Ascending aorta (tissue), 2 donors: Measurements from ENCODE around the gene FBXO24. TPM values are rescaled to one million over a fixed set of nuclear protein-coding genes. Genes with fewer than 3 reads are reported as not detected.

Source experiments
- DNase-seq, 2 donors: peaks; one replicate each; pipeline ENCODE4 v3.0.0-alpha.2; 2019; ENCODE audit warnings: low spot score in 2 of 2
- H3K27ac ChIP-seq, 2 donors: fragments of 200-600 bp; sonication (generic); one replicate each; pipeline ENCODE4 v1.5.1; 2016 to 2017; ENCODE audit warnings: mild to moderate bottlenecking in 1 of 2
- H3K27me3 ChIP-seq: fragments of 200-600 bp; sonication (generic); one replicate; pipeline ENCODE4 v1.5.1; 2017
- H3K36me3 ChIP-seq, 2 donors: fragments of 200-600 bp; sonication (generic); one replicate each; pipeline ENCODE4 v1.5.1; 2016
- H3K4me1 ChIP-seq, 2 donors: fragments of 200-600 bp; sonication (generic); one replicate each; pipeline ENCODE4 v1.5.1; 2016 to 2017; ENCODE audit warnings: mild to moderate bottlenecking in 1 of 2
- H3K4me3 ChIP-seq, 2 donors: fragments of 200-600 bp; sonication (generic); one replicate each; pipeline ENCODE4 v1.5.1; 2016 to 2017; ENCODE audit warnings: mild to moderate bottlenecking in 1 of 2
- H3K9me3 ChIP-seq, 2 donors: fragments of 200-600 bp; sonication (generic); one replicate each; pipeline ENCODE4 v1.5.1; 2016
- intact Hi-C: fragments of 100-400 bp; cut with DNase I; formaldehyde crosslinking; loops from one replicate; pipeline ENCODE4 v1.15.1; 2023
- total RNA-seq: library from RNA; depleted of rRNA; stranded (reverse); fragments of >200 nt; gene quantifications from one replicate; pipeline ENCODE4 v1.1.0, GENCODE V29; 2016
- TF ChIP-seq, protein P1 (sequence below), 3 experiments: fragments of 200-600 bp in 2 of 3; fragments of 450-650 bp in 1 of 3; sonication (generic) in 2 of 3; IDR thresholded peaks; one replicate each; pipeline ENCODE4 v1.5.1; 2016 to 2019; ENCODE audit warnings: antibody characterized with exemption in 3 of 3, mild to moderate bottlenecking in 1 of 3, moderate library complexity in 1 of 3

Gene FBXO24
- total RNA-seq, 1 donor from 2014 or later, result not detected

DNA sequence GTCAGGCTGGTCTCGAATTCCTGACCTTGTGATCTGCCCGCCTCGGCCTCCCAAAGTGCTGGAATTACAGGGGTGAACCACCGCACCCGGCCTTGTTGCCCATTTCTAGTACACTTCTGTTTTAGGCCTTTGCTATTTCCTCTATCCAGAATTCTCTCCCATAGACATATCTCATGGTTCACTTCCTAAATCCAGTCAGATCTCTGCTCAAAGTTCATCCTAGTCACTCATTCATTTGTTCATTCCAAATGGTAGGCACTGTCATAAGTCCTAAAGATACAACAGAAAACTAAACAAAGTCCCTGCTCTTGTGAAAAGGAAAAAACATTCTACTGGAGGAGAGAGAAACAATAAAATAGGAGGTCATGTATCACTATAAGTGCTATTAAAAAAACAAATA, 23.8 kb downstream of the FBXO24 start:
- TF ChIP-seq, protein P1, sequence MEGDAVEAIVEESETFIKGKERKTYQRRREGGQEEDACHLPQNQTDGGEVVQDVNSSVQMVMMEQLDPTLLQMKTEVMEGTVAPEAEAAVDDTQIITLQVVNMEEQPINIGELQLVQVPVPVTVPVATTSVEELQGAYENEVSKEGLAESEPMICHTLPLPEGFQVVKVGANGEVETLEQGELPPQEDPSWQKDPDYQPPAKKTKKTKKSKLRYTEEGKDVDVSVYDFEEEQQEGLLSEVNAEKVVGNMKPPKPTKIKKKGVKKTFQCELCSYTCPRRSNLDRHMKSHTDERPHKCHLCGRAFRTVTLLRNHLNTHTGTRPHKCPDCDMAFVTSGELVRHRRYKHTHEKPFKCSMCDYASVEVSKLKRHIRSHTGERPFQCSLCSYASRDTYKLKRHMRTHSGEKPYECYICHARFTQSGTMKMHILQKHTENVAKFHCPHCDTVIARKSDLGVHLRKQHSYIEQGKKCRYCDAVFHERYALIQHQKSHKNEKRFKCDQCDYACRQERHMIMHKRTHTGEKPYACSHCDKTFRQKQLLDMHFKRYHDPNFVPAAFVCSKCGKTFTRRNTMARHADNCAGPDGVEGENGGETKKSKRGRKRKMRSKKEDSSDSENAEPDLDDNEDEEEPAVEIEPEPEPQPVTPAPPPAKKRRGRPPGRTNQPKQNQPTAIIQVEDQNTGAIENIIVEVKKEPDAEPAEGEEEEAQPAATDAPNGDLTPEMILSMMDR (IDR thresholded peaks at IDR 0.05), result no peak
- Histone ChIP-seq H3K36me3 (no peaks in the 10 kb centered on the region), H3K4me1 (peaks cover 3 to 16% of the 10 kb centered on the region in 2 donors), H3K9me3 (no peaks in the 10 kb centered on the region), H3K27me3 (no peaks in the 10 kb centered on the region), H3K27ac (no peak overlapping the region), H3K4me3 (no peak overlapping the region)
- intact Hi-C loops, result loop anchor here (5.0 kb wide), 3 partner anchors 82 to 173 kb away; partner anchors contain the start of genes GIGYF1 and PPP1R35
- DNase-seq, result no peak

DNA sequence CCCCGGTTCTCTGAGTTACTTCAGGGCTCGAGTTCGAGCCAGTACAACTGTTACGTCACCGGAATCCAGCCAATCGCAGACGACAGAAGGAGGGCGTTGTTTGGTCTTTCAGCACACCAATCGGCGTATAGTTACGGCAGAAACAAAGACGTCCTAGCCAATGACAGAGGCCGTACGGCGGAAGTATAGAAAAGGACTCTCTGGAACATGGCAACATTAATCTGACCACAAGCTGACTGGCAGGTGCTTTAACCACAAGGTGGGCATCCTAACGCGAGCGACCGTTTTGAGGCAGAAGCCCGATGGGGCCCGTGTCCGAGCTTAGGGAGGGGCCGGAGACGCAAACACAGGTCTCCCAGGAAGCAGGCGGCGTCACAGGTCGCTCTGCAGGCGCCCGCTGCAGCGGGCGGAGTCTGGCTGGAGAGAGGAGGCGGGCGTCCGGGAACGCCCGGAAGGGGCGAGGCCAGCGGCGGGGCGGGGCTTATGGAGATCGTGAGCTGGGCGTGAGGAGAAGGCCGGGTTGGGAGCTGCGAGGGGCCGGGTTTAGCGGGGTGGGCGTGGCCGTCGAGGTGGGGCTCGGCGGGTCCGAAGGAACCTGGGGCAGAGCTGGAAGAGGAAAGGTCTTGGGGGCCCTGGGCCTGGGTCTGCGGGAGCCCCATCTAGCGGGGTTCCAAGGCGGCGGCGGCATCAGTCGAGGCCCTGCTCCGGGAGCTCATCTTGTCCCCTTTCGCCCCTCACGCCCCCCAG, 26.0 kb downstream of the FBXO24 start, which contains the start of gene MOSPD3:
TSS of gene MOSPD3 (plus strand) at position 558 of the 747 bp plus-strand sequence. CDS start 252 bp downstream, outside the sequence.
- Histone ChIP-seq H3K27ac (peak within 1 kb of the TSS; percentile 86 to 88), H3K27me3 (no peaks in the 10 kb centered on the region), H3K36me3 (no peaks in the 10 kb centered on the region), H3K9me3 (no peaks in the 10 kb centered on the region), H3K4me1 (peaks cover 3 to 11% of the 10 kb centered on the region in 2 donors), H3K4me3 (peak within 1 kb of the TSS; percentile 84 to 93)
- TF ChIP-seq, protein P1 (IDR thresholded peaks at IDR 0.05), result no peak
- intact Hi-C loops, result loop anchor here (1.0 to 5.0 kb wide), 7 partner anchors 8 to 175 kb away; partner anchors contain the start of genes AGFG2, FBXO24, GIGYF1 and GNB2
- DNase-seq, result peak; percentile 95 to 100

DNA sequence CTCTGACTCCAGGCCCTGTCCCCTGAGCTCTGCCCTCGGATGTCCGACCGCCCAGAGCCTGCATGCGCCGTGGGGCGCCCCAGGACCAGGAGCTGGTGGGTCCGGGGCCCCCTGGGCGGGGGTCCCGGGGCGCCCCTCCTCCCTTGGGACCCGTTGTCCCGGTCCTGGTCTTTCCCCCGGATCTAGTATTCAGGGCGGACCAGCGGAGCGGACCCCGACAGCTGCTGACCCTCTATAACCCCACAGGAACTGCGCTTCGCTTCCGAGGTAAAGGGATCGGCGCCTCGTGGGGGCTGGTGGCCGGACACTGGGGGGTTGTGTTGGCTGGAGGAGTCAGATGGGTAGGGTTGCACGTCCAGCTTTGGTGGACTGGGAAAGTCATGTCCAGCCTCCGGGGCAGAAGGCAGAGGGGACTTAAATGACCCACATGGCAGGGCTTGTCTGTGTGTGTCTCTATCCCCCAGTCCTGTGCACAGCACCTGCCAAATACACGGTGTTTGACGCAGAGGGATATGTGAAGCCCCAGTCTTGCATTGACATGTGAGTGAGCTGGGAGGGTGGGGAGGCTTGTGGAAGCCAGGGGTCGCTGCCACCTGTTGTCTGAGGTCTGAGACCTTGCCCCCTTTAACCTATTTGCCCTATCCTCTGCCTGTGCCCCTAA, 26.7 kb downstream of the FBXO24 start:
- Histone ChIP-seq H3K27me3 (no peaks in the 10 kb centered on the region), H3K27ac (peak overlapping the region; percentile 38 to 86), H3K4me3 (peak overlapping the region; percentile 84 to 93), H3K36me3 (peaks cover 0 to under 1% of the 10 kb centered on the region in 2 donors), H3K4me1 (peaks cover 3 to 11% of the 10 kb centered on the region in 2 donors), H3K9me3 (no peaks in the 10 kb centered on the region)
- no peak for DNase-seq
- TF ChIP-seq, protein P1 (IDR thresholded peaks at IDR 0.05), result no peak
- intact Hi-C loops, result loop anchor here (1.0 to 5.0 kb wide), 7 partner anchors 9 to 176 kb away; partner anchors contain the start of genes AGFG2, FBXO24, GIGYF1 and GNB2

DNA sequence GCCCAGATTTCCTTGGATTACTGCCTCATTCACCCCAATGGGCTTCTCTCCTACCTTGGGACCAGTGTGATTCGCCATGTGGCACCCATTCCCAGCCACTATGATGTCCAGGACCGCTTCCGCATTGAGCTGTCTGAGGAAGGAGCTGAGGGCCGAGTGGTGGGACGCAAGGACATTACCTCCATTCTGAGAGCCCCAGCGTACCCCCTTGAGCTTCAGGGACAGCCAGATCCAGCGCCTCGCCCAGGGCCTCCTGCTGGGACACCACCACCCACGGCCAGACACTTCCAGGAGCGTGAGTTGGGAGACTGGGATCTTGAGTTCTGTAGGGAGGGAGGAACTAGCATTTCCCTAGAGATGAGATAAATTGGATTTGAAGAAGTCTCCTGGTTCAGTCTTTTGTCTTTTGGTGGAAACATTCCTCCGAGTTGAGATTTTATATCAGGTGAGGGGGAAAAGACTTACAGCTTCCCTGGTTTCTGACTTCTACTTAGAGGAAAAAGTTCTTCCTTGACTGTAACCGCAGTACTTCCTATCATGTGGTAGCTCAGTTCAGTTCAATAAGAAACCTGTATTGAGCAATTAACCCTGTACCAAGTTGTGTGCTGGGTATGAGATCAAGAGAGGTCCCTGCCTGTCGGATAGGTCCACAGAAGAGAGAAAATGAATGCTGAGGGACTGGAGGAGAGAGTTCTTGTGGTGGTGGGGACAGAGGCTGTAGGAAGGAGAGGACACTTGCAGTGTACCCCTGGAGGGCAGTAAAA, 27.5 kb downstream of the FBXO24 start:
- Histone ChIP-seq H3K27ac (no peak overlapping the region), H3K9me3 (no peaks in the 10 kb centered on the region), H3K4me1 (peaks cover 3 to 11% of the 10 kb centered on the region in 2 donors), H3K4me3 (peak overlapping the region; percentile 84 to 93), H3K36me3 (peaks cover 0 to 5% of the 10 kb centered on the region in 2 donors), H3K27me3 (no peaks in the 10 kb centered on the region)
- no peak for DNase-seq
- TF ChIP-seq, protein P1 (IDR thresholded peaks at IDR 0.05), result no peak
- intact Hi-C loops, result loop anchor here (2.0 to 5.0 kb wide), 4 partner anchors 75 to 176 kb away; partner anchors contain the start of genes AGFG2, GIGYF1 and PPP1R35

GRCh38 chr7:100614308-100614861, 28.3 kb downstream of the FBXO24 start:
- Histone ChIP-seq H3K9me3 (no peaks in the 10 kb centered on the region), H3K4me1 (peaks cover 3 to 11% of the 10 kb centered on the region in 2 donors), H3K27ac (no peak overlapping the region), H3K4me3 (no peak overlapping the region), H3K36me3 (peaks cover 0 to 5% of the 10 kb centered on the region in 2 donors), H3K27me3 (no peaks in the 10 kb centered on the region)
- no peak for DNase-seq
- intact Hi-C loops, result loop anchor here (5.0 kb wide), 3 partner anchors 78 to 177 kb away; partner anchors contain the start of genes GIGYF1 and PPP1R35
- TF ChIP-seq, protein P1 (IDR thresholded peaks at IDR 0.05), result no peak
